HEK293 (cell line): ENCODE data around the gene ATP8B4.

Source experiments
- CTCF ChIA-PET: fragments of 350-600 bp; formaldehyde crosslinking; extraction: SDS; loops from one replicate; lab custom pipeline; 2021; ENCODE audit warnings: antibody characterized with exemption; lab: Yijun Ruan, JAX
- POLR2A ChIA-PET: fragments of 300-600 bp; formaldehyde crosslinking; extraction: SDS; loops from one replicate; lab custom pipeline; 2020; ENCODE audit warnings: antibody characterized with exemption, inconsistent platforms; lab: Yijun Ruan, JAX
- H3K27ac ChIP-seq: fragments of 200-500 bp; sonication (Bioruptor generic); 2 replicates; pipeline ENCODE4 v1.5.1; 2014; ENCODE audit warnings: low read depth, low read length, control low read depth, inconsistent platforms; ENCODE audit errors: extremely low read depth
- H3K36me3 ChIP-seq, 2 experiments: fragments of 200-500 bp in 1 of 2; sonication (Bioruptor generic) in 1 of 2; 1 replicate in 1 of 2; 2 replicates in 1 of 2; pipeline ENCODE4 v1.5.1; 2014 to 2017; ENCODE audit warnings: inconsistent platforms in 2 of 2, low read length in 2 of 2; ENCODE audit not compliant: control insufficient read depth in 2 of 2, insufficient read depth in 1 of 2
- H3K4me1 ChIP-seq: fragments of 200-500 bp; sonication (Bioruptor generic); 2 replicates; pipeline ENCODE4 v1.5.1; 2014; ENCODE audit warnings: mild to moderate bottlenecking, low read length, inconsistent platforms; ENCODE audit not compliant: control insufficient read depth, insufficient read depth
- H3K4me3 ChIP-seq: 2 replicates; pipeline ENCODE4 v1.5.1; 2011; ENCODE audit warnings: low read depth, mild to moderate bottlenecking, control low read depth, low read length, moderate library complexity
- H3K9me3 ChIP-seq: fragments of 200-500 bp; sonication (Bioruptor generic); 2 replicates; pipeline ENCODE4 v1.5.1; 2014; ENCODE audit warnings: low read depth, low read length, inconsistent platforms; ENCODE audit not compliant: control insufficient read depth, insufficient read depth
- HOXA7 ChIP-seq: sonication (generic); formaldehyde crosslinking; IDR thresholded peaks from 2 replicates; pipeline ENCODE4 v1.8.1; 2022; ENCODE audit warnings: missing genetic modification reagents, borderline replicate concordance
- OSR2 ChIP-seq: fragments of 450-650 bp; formaldehyde crosslinking; IDR thresholded peaks from 2 replicates; pipeline ENCODE4 v1.5.1; 2016; ENCODE audit warnings: missing biosample characterization, missing genetic modification characterization
- PRDM4 ChIP-seq: fragments of 450-650 bp; formaldehyde crosslinking; IDR thresholded peaks from 2 replicates; pipeline ENCODE4 v1.5.1; 2017; ENCODE audit warnings: missing biosample characterization, missing genetic modification characterization
- ZFP3 ChIP-seq: fragments of 450-650 bp; formaldehyde crosslinking; IDR thresholded peaks from 2 replicates; pipeline ENCODE4 v1.5.1; 2016; ENCODE audit warnings: low read depth, missing biosample characterization, missing genetic modification characterization
- ZNF146 ChIP-seq: fragments of 450-650 bp; formaldehyde crosslinking; IDR thresholded peaks from 2 replicates; pipeline ENCODE4 v1.5.1; 2016; ENCODE audit warnings: missing biosample characterization, missing genetic modification characterization
- ZNF157 ChIP-seq: fragments of 450-650 bp; formaldehyde crosslinking; IDR thresholded peaks from 2 replicates; pipeline ENCODE4 v1.5.1; 2016; ENCODE audit warnings: missing biosample characterization, missing genetic modification characterization
- ZNF174 ChIP-seq: fragments of 450-650 bp; formaldehyde crosslinking; IDR thresholded peaks from 2 replicates; pipeline ENCODE4 v1.5.0; 2017; ENCODE audit warnings: missing biosample characterization, mild to moderate bottlenecking, missing genetic modification characterization
- ZNF324 ChIP-seq: fragments of 450-650 bp; formaldehyde crosslinking; IDR thresholded peaks from 2 replicates; pipeline ENCODE4 v1.5.1; 2016; ENCODE audit warnings: missing biosample characterization, missing genetic modification characterization
- ZNF433 ChIP-seq: fragments of 450-650 bp; formaldehyde crosslinking; IDR thresholded peaks from 2 replicates; pipeline ENCODE4 v1.5.1; 2016; ENCODE audit warnings: missing biosample characterization, missing genetic modification characterization, low read depth
- ZNF560 ChIP-seq: fragments of 450-650 bp; formaldehyde crosslinking; IDR thresholded peaks from 2 replicates; pipeline ENCODE4 v1.5.1; 2017; ENCODE audit warnings: missing biosample characterization, missing genetic modification characterization, borderline replicate concordance
- ZNF571 ChIP-seq: fragments of 450-650 bp; formaldehyde crosslinking; IDR thresholded peaks from 2 replicates; pipeline ENCODE4 v1.5.0; 2017; ENCODE audit warnings: missing biosample characterization, missing genetic modification characterization
- ZNF654 ChIP-seq: fragments of 450-650 bp; formaldehyde crosslinking; IDR thresholded peaks from 2 replicates; pipeline ENCODE4 v1.5.1; 2016; ENCODE audit warnings: low read depth, missing biosample characterization, missing genetic modification characterization
- ZNF660 ChIP-seq: fragments of 450-650 bp; IDR thresholded peaks from 2 replicates; pipeline ENCODE4 v1.5.1; 2018; ENCODE audit warnings: missing biosample characterization, mild to moderate bottlenecking, missing genetic modification characterization
- ZNF677 ChIP-seq: fragments of 450-650 bp; IDR thresholded peaks from 2 replicates; pipeline ENCODE4 v1.5.0; 2018; ENCODE audit warnings: missing biosample characterization, mild to moderate bottlenecking, missing genetic modification characterization, moderate library complexity
- ZNF701 ChIP-seq: fragments of 450-650 bp; formaldehyde crosslinking; IDR thresholded peaks from 2 replicates; pipeline ENCODE4 v1.5.1; 2016; ENCODE audit warnings: missing biosample characterization, missing genetic modification characterization
- ZSCAN23 ChIP-seq: fragments of 450-650 bp; formaldehyde crosslinking; IDR thresholded peaks from 2 replicates; pipeline ENCODE4 v1.5.1; 2016; ENCODE audit warnings: missing biosample characterization, missing genetic modification characterization
- TF ChIP-seq, protein P1 (sequence below): fragments of 450-650 bp; formaldehyde crosslinking; IDR thresholded peaks from 2 replicates; pipeline ENCODE4 v1.5.1; 2016; ENCODE audit warnings: missing biosample characterization, missing genetic modification characterization
- TF ChIP-seq, protein P2 (sequence below): fragments of 450-650 bp; formaldehyde crosslinking; IDR thresholded peaks from 2 replicates; pipeline ENCODE4 v1.5.1; 2017; ENCODE audit warnings: missing biosample characterization, missing genetic modification characterization
- TF ChIP-seq, protein P3 (sequence below): fragments of 450-650 bp; formaldehyde crosslinking; IDR thresholded peaks from 2 replicates; pipeline ENCODE4 v1.5.1; 2016; ENCODE audit warnings: missing biosample characterization, missing genetic modification characterization
- TF ChIP-seq, protein P4 (sequence below): fragments of 450-650 bp; formaldehyde crosslinking; IDR thresholded peaks from 2 replicates; pipeline ENCODE4 v1.5.1; 2017; ENCODE audit warnings: missing biosample characterization, missing genetic modification characterization

The ATP8B4 gene

GRCh38 chr15:49876401-49877038 is 242.5 kb downstream of the ATP8B4 start:
- TF ChIP-seq ZNF654 (tag by site-specific recombination) (peak; percentile 33), ZNF146 (tag by site-specific recombination) (no peak)
- Histone ChIP-seq H3K27ac (no peak overlapping the region), H3K4me3 (no peak overlapping the region), H3K9me3 (no peaks in the 10 kb centered on the region), H3K36me3 (no peaks in the 10 kb centered on the region), H3K4me1 (no peaks in the 10 kb centered on the region)
- POLR2A ChIA-PET, result no interaction called here
- CTCF ChIA-PET, result interaction anchor here (0.7 to 2.2 kb wide), 2 partner anchors 127 to 1015 kb away, joined by 3 to 16 read pairs; no protein-coding TSS in a partner anchor

- no peaks in the 10 kb centered on the region for H3K36me3 ChIP-seq
- no peak for TF ChIP-seq ZSCAN23 (tag by site-specific recombination)
- TF ChIP-seq, protein P1, sequence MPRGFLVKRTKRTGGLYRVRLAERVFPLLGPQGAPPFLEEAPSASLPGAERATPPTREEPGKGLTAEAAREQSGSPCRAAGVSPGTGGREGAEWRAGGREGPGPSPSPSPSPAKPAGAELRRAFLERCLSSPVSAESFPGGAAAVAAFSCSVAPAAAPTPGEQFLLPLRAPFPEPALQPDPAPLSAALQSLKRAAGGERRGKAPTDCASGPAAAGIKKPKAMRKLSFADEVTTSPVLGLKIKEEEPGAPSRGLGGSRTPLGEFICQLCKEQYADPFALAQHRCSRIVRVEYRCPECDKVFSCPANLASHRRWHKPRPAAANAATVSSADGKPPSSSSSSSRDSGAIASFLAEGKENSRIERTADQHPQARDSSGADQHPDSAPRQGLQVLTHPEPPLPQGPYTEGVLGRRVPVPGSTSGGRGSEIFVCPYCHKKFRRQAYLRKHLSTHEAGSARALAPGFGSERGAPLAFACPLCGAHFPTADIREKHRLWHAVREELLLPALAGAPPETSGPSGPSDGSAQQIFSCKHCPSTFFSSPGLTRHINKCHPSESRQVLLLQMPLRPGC, result no peak
- no peak for TF ChIP-seq ZNF157 (tag by site-specific recombination)
- H3K9me3 ChIP-seq, result no peaks in the 10 kb centered on the region
- ChIA-PET POLR2A (no interaction called here), CTCF (interaction anchor here (0.6 to 2.2 kb wide), 3 partner anchors 43 to 279 kb away, joined by 3 to 16 read pairs (median 4); no protein-coding TSS in a partner anchor)
- H3K4me1 ChIP-seq, result no peaks in the 10 kb centered on the region
- no peak overlapping the region for H3K27ac ChIP-seq
- H3K4me3 ChIP-seq, result no peak overlapping the region
These were observed 243.6 kb downstream of the ATP8B4 start for GRCh38 chr15:49875392-49875791.

- H3K4me3 ChIP-seq, result no peak overlapping the region
- no peak overlapping the region for H3K27ac ChIP-seq
- no peaks in the 10 kb centered on the region for H3K4me1 ChIP-seq
- POLR2A ChIA-PET, result no interaction called here
- no peaks in the 10 kb centered on the region for H3K9me3 ChIP-seq
- no peaks in the 10 kb centered on the region for H3K36me3 ChIP-seq
- CTCF ChIA-PET, result interaction anchor here (1.4 kb wide), 1 partner anchor 181 kb away, joined by 4 read pairs; no protein-coding TSS in a partner anchor
- TF ChIP-seq, protein P2, sequence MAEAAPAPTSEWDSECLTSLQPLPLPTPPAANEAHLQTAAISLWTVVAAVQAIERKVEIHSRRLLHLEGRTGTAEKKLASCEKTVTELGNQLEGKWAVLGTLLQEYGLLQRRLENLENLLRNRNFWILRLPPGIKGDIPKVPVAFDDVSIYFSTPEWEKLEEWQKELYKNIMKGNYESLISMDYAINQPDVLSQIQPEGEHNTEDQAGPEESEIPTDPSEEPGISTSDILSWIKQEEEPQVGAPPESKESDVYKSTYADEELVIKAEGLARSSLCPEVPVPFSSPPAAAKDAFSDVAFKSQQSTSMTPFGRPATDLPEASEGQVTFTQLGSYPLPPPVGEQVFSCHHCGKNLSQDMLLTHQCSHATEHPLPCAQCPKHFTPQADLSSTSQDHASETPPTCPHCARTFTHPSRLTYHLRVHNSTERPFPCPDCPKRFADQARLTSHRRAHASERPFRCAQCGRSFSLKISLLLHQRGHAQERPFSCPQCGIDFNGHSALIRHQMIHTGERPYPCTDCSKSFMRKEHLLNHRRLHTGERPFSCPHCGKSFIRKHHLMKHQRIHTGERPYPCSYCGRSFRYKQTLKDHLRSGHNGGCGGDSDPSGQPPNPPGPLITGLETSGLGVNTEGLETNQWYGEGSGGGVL (tag by site-specific recombination), result no peak
- TF ChIP-seq ZNF701 (tag by site-specific recombination), result no peak
- no peak for TF ChIP-seq PRDM4 (tag by site-specific recombination)
- TF ChIP-seq HOXA7 (CRISPR knock-in tag), result no peak
- TF ChIP-seq, protein P3, sequence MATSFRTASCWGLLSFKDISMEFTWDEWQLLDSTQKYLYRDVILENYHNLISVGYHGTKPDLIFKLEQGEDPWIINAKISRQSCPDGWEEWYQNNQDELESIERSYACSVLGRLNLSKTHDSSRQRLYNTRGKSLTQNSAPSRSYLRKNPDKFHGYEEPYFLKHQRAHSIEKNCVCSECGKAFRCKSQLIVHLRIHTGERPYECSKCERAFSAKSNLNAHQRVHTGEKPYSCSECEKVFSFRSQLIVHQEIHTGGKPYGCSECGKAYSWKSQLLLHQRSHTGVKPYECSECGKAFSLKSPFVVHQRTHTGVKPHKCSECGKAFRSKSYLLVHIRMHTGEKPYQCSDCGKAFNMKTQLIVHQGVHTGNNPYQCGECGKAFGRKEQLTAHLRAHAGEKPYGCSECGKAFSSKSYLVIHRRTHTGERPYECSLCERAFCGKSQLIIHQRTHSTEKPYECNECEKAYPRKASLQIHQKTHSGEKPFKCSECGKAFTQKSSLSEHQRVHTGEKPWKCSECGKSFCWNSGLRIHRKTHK (tag by site-specific recombination), result no peak
- TF ChIP-seq ZNF677 (tag by site-specific recombination), result no peak
- TF ChIP-seq, protein P4, sequence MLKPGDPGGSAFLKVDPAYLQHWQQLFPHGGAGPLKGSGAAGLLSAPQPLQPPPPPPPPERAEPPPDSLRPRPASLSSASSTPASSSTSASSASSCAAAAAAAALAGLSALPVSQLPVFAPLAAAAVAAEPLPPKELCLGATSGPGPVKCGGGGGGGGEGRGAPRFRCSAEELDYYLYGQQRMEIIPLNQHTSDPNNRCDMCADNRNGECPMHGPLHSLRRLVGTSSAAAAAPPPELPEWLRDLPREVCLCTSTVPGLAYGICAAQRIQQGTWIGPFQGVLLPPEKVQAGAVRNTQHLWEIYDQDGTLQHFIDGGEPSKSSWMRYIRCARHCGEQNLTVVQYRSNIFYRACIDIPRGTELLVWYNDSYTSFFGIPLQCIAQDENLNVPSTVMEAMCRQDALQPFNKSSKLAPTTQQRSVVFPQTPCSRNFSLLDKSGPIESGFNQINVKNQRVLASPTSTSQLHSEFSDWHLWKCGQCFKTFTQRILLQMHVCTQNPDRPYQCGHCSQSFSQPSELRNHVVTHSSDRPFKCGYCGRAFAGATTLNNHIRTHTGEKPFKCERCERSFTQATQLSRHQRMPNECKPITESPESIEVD, result no peak
- no peak for TF ChIP-seq ZNF660 (tag by site-specific recombination)
- TF ChIP-seq ZNF560, result no peak
- no peak for TF ChIP-seq OSR2 (tag by site-specific recombination)
- no peak for TF ChIP-seq ZNF571
- no peak for TF ChIP-seq ZNF174 (tag by site-specific recombination)
- TF ChIP-seq ZNF324 (tag by site-specific recombination), result no peak
- TF ChIP-seq ZFP3 (tag by site-specific recombination), result no peak
- no peak for TF ChIP-seq ZNF433 (tag by site-specific recombination)
These were observed 248.6 kb downstream of the ATP8B4 start for GRCh38 chr15:49870472-49870871.
